ENCODE measurements around the gene TMEM200B. TPM values are rescaled to one million over a fixed set of nuclear protein-coding genes. Genes with fewer than 3 reads are reported as not detected.
"Not testable (repeated sequence)": the region's sequence is repeated elsewhere in the genome, so short reads cannot be mapped to it uniquely, and the experiment has no call there.

Gene TMEM200B
- total RNA-seq, 1 donor from 2014 or later = 6.5 TPM

DNA sequence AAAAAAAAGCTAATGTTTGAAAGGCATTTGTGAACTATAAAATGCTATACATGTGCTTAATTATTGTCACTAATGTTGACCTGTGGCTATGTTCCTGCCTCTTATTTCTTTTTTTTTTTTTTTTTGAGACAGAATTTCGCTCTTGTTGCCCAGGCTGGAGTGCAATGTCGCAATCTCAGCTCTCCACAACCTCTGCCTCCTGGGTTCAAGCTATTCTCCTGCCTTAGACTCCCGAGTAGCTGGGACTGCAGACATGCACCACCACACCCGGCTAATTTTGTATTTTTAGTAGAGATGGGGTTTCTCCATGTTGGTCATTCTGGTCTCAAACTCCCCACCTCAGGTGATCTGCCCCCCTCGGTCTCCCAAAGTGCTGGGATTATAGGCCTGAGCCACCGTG, 15.7 kb downstream of the TMEM200B start:
- not testable (repeated sequence) for DNase-seq

DNA sequence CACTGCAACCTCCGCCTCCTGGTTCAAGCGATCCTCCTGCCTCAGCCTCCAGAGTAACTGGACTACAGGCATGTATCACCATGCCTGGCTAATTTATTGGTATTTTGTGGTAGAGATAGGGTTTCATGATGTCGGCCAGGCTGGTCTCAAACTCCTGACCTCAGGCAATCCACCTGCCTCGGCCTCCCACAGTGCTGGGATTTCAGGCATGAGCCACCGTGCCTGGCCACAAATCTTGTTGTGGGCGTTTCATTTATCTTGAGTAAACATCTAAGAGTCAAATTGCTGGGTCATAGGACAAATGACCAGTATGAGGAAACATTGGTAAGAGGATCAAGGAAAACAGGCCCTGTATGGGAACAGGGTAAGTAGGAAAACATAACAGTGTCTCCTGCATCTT, 17.9 kb downstream of the TMEM200B start:
- no peak for DNase-seq

DNA sequence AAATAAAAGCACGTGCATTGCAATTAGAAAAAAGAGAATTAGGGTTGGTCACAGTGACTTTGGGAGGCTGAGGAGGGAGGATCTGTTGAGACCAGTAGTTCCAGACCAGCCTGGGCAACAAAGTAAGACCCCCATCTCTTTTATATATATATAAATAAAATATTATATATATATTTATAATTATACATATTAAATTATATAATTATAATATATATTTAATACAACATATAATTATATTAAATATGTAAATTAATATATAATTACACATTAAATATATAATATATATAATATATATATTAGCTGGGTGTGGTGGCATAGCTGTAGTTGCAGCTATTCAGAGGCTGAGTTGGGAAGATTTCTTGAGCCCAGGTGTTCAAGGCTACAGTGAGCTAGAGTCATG, 23.2 kb downstream of the TMEM200B start:
- no peak for DNase-seq

DNA sequence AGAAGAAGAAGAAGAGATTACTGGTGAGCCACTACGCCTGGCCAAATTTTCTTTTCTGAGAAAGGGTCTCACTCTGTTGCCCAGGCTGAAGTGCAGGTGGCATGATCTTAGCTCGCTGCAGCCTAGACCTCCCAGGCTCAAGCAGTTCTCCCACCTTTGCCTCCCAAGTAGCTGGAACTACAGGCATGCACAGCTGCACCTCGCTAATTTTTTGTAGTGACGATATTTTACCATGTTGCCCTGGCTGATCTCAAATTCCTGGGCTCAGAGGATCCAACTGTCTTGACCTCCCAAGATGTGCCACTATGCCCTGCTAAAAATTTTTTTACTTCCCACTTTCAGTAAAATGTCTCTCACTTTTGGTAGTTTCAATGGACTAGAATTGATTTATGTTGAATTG, 24.4 kb downstream of the TMEM200B start:
- no peak for DNase-seq

DNA sequence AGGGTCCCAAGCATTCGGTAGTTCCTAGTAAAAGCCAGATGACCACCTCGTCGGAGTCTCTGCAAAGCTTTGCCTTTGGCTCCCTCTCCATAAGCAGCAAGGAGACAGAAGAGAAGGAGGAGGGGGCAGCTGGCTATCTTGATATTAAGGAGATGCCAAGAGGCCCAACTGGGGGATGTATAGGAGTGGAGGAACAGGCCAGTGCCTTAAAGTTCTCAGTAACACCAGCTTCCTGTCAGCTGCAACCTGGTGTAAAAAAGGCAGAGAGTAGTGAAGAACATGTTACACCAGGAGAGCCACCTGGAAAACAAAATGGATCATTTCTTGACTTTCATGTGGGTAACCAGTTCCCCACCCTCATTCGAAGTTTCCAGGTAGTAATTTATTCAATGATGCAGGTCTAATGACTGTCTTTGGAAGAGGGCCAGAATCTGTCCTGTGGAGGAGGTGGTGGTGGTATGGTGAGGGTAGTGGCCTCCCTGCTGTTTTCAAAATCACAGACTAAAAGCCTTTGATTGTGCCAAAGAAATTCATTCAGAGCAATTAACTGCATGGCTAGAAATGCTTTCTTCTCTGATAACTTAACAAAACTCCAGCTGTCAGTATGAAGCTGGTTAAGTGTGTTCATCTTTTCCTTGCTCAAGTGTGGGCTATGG, 27.3 kb downstream of the TMEM200B start:
- no peak for DNase-seq

DNA sequence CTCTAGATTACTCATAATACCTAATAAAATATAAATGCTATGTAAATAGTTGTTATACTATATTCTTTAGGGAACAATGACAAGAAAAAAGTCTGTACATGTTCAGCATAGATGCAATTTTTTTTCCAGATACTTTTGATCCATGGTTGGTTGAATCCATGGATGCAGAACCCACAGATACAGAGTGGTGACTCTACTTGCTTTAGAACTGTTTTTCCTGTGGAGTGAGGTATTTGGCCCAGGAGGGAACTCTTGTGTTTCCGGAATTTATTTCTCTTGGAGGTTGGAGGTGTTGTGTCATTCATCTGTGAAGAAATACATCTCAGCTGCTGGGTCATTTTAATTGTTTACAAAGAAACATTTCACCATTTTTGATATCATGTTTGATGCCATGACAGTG, 28.7 kb downstream of the TMEM200B start:
- DNase-seq = no peak

DNA sequence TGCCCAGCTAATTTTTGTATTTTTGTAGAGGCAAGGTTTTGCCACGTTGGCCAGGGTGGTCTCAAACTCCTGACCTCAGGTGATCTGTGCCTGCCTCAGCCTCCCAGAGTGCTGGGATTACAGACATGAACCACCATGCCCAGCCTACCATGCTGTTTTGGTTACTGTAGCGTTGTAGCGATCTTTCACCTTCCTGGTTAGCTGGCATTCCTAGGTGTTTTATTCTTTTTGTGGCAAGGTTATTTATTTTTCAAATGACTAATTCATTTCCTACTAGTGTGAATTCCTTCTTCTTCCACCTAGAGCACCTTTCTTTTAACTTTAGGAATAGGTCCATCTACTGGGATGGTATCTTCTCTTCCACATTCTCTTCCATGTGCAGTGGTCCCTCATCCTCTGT, 29.3 kb downstream of the TMEM200B start:
- DNase-seq = no peak

DNA sequence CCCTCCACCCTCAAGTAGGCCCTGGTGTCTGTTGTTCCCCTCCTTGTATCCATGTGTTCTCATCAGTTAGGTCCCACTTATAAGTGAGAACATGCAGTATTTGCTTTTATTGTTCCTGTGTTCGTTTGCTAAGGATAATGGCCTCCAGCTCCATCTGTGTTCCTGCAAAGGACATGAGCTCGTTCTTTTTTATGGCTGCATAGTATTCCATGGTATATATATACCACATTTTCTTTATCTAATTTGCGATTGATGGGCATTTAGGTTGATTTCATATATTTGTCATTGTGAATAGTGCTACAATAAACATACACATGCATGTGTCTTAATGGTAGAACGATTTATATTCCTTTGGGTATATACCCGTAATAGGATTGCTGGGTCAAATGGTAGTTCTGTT, 31.0 kb downstream of the TMEM200B start:
- not testable (repeated sequence) for DNase-seq

DNA sequence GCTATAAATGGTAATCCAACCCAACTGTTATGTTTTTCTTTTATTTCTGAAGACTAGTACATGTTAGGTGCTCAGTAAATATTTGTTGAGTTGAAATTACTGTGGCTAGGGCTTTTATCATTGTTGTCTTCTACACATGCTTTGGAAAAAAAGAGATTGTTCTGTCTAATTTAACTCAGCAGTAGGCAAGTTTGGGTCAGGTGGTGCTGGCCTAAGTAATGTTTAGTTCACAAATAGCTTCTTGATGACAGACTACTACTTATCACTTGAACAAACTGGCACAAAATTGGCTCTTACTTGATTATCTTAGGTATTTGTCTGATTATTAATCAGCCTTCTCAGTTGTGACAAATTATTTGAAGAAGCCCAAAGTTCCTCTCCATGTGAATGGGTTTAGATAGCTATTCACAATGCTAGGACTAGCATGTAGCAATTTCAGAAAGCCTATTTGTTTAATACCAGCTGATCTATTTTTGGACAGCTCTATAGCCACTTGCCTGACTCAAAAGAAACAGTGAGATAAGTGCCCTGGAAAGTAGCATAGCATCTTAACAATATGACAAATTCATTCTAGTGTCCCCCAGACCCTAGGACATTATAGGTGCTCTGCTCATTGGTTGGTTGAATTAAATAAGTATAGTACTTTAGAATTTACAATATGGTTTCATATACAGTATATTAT, 32.6 kb downstream of the TMEM200B start:
- DNase-seq = no peak

DNA sequence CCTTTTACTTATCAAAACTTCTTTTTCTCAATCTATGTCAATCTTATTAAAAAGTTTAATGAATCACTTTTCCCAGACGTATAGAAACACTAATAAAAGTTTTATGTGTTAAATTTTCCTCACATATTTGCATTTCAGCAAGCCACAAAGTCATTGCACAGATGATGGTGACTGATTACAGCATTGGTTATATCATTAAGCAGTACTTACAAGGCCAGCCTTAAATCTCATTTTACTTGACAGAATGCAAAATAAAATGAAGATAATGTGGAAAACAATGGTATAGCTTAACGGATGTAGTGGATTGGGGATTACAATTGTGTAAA, 39.5 kb downstream of the TMEM200B start:
- no peak for DNase-seq

DNA sequence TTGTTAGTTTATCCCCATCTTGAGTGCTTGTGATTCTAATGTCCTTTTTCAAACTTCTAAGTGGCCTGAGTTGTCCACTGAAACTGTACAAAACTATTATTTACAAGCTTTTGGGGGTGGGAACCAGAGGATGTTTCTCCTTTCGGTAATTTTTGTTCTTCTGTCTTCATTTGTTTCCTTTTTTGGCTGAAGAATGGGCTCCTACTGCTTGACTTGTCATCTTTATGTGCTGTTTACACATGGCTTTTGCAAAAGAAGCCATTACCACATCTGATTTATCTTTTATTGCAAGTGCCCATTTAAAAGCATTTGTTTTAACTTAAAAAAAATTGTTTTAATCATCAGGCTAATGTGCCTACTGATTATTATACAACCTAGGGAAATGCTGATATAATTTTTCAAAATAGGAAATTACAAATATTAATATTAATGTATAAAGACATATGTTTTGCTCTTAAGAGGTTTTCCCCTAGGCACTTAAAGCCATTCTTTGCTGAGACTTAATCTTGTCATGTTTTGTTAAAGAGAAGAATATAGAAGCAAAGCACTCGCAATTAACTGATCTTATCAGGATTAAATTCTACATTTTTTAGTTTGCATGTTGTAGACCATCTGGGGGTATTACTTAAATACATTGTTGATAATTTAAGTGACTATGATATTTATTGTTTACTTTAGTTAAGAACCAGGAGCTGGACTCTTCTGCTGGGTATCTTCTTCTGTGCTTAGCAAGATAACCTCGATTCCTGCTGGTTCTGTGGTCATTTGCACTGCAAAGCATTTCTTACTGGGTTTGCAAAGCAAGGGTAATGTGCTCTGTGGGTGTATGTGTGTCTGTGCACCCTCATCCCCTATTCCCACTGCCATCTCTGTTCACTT, 40.1 kb downstream of the TMEM200B start:
- no peak for DNase-seq

DNA sequence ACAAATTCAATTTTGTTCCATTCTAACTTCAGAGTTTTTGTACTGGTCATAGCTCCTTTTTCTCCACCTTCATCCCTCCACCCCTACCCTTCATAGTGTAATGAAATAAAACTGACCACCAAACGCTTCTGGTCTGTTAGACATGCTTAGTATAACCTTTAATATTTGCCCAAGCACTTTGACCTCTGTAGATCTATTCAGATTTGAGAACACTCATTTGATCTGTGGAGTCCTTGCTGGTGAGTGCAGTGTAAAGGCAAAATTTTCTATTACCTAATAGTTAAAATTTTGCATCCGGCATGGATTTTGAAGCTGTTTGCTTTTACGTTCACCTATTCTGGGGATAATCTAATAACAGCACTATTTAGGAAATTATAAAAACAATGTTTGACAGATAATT, 41.2 kb downstream of the TMEM200B start:
- no peak for DNase-seq

DNA sequence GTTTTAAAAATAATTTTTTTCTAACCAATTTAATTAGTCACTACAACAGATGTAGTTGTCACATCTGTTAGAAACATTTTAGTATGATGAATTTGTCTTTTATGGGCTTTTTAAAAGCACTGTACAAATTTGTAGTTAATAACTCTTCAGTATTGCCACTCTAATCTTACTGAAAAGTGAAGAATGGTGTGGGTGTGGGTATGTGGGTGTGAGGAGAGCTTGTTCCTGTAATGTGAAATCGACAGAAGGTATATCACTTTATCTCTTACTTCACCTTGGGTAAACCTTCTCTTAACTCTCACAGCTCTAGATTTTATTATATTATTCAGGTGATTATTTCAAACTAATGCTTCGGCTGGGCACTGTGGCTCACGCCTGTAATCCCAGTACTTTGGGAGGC, 42.5 kb downstream of the TMEM200B start:
- DNase-seq = no peak

DNA sequence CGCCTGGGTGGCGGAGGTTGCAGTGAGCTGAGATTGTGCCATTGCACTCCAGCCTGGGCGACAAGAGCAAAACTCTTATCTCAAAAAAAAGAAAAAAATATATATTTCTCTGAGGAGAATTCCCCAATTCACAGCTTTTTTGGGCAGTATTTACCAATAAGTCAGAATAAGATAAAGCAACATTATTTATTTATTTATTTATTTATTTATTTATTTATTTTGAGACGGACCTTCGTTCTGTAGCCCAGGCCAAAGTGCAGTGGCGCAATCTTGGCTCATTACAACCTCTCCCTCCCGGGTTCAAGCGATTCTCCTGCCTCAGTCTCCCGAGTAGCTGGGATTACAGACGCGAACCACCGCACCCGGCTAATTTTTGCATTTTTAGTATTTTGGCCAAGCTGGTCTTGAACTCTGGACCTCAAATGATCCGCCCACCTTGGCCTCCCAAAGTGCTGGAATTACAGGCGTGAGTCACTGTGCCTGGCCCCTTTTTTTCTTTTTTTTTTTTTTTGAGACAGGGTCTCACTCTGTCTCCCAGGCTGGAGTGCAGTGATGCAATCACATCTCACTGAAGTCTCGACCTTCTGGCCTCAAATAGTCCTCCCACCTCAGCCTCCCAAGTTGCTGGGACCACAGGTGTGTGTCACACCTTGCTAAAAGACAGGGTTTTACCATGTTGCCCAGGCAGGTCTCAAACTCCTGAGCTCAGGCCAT, 43.6 kb downstream of the TMEM200B start:
- DNase-seq = not testable (repeated sequence)

DNA sequence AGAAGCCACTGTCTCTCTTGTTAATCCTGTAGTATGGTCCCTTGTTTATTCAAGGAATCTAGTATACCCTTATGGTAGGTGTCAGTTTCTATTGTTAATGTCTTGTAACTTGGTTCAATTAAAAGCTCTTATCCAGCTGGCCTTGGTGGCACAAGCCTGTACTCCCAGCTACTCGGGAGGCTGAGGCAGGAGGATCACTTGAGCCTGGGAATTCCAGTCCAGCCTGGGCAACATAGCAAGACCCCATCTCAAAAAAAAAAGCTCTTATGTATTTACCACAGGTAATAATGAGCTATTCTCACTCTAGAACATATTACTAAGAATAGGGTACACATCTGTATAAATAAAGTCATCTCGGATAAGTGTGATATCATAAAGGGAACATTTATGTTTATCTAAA, 46.5 kb downstream of the TMEM200B start:
- no peak for DNase-seq

Small RNA genes within 50 kb of the gene (small RNA-seq; reads per million reads assigned to genes)
- gene RF02271 (ENCODE audit: low replicate concordance) = not detected

Other genes with a start within 250 kb of the TMEM200B start
- gene EPB41, start 209.3 kb downstream of the TMEM200B start, total RNA-seq = 56.9 TPM
- gene SRSF4, start 58.0 kb upstream of the TMEM200B start, total RNA-seq = 55.5 TPM
- 15.0 TPM for gene MECR, start 107.0 kb upstream of the TMEM200B start, total RNA-seq
- gene PTPRU, start 112.6 kb upstream of the TMEM200B start, total RNA-seq = 11.2 TPM

Measured in skin of body (tissue), 3 donors.